Fibroblast of villous mesenchyme (primary cell): ENCODE results near the gene SLC12A8. TPM values are rescaled to one million over a fixed set of nuclear protein-coding genes. Genes with fewer than 3 reads are reported as not detected.

Experiments
- DNase-seq: peaks from one replicate; pipeline ENCODE4 v3.0.0-alpha.2; 2010; ENCODE audit warnings: low read depth
- H3K4me3 ChIP-seq: 2 replicates; pipeline ENCODE4 v1.5.1; 2011; ENCODE audit warnings: low read depth, mild to moderate bottlenecking, low read length
- CTCF ChIP-seq: IDR thresholded peaks from 2 replicates; pipeline ENCODE4 v1.5.1; 2012; ENCODE audit warnings: low read depth, mild to moderate bottlenecking, low read length; ENCODE audit not compliant: insufficient read depth
- total RNA-seq: library from RNA; depleted of rRNA; stranded (reverse); fragments of >200 nt; gene quantifications from 2 replicates; pipeline ENCODE4 v1.2.3, GENCODE V29; 2012

Gene SLC12A8
- total RNA-seq, 1 donor: 37.6 TPM

GRCh38 chr3:125151442-125151817, 61.1 kb downstream of the SLC12A8 start:
- TF ChIP-seq CTCF: no peak
- no peak for DNase-seq
- no peak overlapping the region for H3K4me3 ChIP-seq

- H3K4me3 ChIP-seq: no peak overlapping the region
- no peak for DNase-seq
- TF ChIP-seq CTCF: peak; percentile 44
Measured at GRCh38 chr3:125150525-125151441, 61.8 kb downstream of the SLC12A8 start.

- DNase-seq: no peak
Measured at GRCh38 chr3:125149462-125149861, 63.1 kb downstream of the SLC12A8 start.

GRCh38 chr3:125148836-125149235, 63.7 kb downstream of the SLC12A8 start:
- no peak overlapping the region for H3K4me3 ChIP-seq
- no peak for TF ChIP-seq CTCF
- peak; percentile 48 for DNase-seq

More at GRCh38 chr3:125149462-125149861, 63.1 kb downstream of the SLC12A8 start:
- no peak for TF ChIP-seq CTCF
- H3K4me3 ChIP-seq: no peak overlapping the region

- no peak for DNase-seq
Measured at GRCh38 chr3:125148016-125148812, 64.3 kb downstream of the SLC12A8 start.

GRCh38 chr3:125147491-125147820, 65.1 kb downstream of the SLC12A8 start:
- no peak for DNase-seq
- H3K4me3 ChIP-seq: no peak overlapping the region
- TF ChIP-seq CTCF: no peak

More at GRCh38 chr3:125148016-125148812, 64.3 kb downstream of the SLC12A8 start:
- no peak overlapping the region for H3K4me3 ChIP-seq
- no peak for TF ChIP-seq CTCF
